Heart left ventricle (tissue), 13 donors: ENCODE results near the gene NQO1.

Experiments used
- POLR2A ChIP-seq, 2 donors: fragments of 450-650 bp; IDR thresholded peaks; one replicate each; pipeline ENCODE4 v1.6.1; 2017; ENCODE audit warnings: antibody characterized with exemption in 2 of 2, mild to moderate bottlenecking in 2 of 2, moderate library complexity in 2 of 2
- TF ChIP-seq, protein P1 (sequence below), 12 donors: fragments of 200-600 bp; sonication (generic) in 4 of 12; IDR thresholded peaks; one replicate each; pipeline versions ENCODE4 v1.5.0 to v1.8.0; 2018 to 2022; ENCODE audit warnings: antibody characterized with exemption in 12 of 12, mild to moderate bottlenecking in 5 of 12
- donor health status: ischemic (EF 13 %, LVEDD 7.1; RV severe dilation, severe dysfunction).
- donor health status: DM: no; HTN: yes; CAD: no.
- donor health status: DM: no; HTN: no; CAD: no.
- donor health status: ischemic (EF 25% LVEDD 6.9; RV normal size, moderate dysfunction).
- donor health status: ischemic (EF 25% LVEDD 5.7; RV mildly dilated, moderate dysfunction).
- donor health status: ischemic (EF 35%, LVEDD 5.7; RV mildly dilated, moderate dysfunction).
- donor health status: nonischemic (EF 11% LVEDD 7.7; RV severe dilation, severe dysfunction).
- donor health status: DM: yes; HTN: yes; CAD: no.
- donor health status: PGD.
- donor health status: ischemic (EF 29% LVEDD 5.4; RV normal size, mild dysfunction).
- donor health status: nonischemic (EF 23%, LVEDD 6.1; RV moderate dilation, normal function).

GRCh38 chr16:69712914-69713581 is 13.3 kb downstream of the NQO1 start:
- TF ChIP-seq, protein P1, sequence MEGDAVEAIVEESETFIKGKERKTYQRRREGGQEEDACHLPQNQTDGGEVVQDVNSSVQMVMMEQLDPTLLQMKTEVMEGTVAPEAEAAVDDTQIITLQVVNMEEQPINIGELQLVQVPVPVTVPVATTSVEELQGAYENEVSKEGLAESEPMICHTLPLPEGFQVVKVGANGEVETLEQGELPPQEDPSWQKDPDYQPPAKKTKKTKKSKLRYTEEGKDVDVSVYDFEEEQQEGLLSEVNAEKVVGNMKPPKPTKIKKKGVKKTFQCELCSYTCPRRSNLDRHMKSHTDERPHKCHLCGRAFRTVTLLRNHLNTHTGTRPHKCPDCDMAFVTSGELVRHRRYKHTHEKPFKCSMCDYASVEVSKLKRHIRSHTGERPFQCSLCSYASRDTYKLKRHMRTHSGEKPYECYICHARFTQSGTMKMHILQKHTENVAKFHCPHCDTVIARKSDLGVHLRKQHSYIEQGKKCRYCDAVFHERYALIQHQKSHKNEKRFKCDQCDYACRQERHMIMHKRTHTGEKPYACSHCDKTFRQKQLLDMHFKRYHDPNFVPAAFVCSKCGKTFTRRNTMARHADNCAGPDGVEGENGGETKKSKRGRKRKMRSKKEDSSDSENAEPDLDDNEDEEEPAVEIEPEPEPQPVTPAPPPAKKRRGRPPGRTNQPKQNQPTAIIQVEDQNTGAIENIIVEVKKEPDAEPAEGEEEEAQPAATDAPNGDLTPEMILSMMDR (IDR thresholded peaks at IDR 0.05): no peak
- no peak for TF ChIP-seq POLR2A (IDR thresholded peaks at IDR 0.05)
